Activated T-cell treated with anti-CD3 and anti-CD28 coated beads, Interleukin-2, amount 50 U/mL, for 24 hours (primary cell): ENCODE data around the gene RING1.
"Not testable (repeated sequence)": the region's sequence is repeated elsewhere in the genome, so short reads cannot be mapped to it uniquely, and the experiment has no call there.

Experiments
- DNase-seq: peaks from one replicate; pipeline ENCODE4 v3.0.0-alpha.2; 2020
- H3K27ac Mint-ChIP-seq: 2 replicates; pipeline ENCODE4 v1.8.0; 2020; ENCODE audit warnings: mild to moderate bottlenecking, mixed read lengths
- H3K27me3 Mint-ChIP-seq: 2 replicates; pipeline ENCODE4 v1.8.0; 2020; ENCODE audit warnings: mixed read lengths
- H3K36me3 Mint-ChIP-seq: 2 replicates; pipeline ENCODE4 v1.8.0; 2020; ENCODE audit warnings: low read depth, mixed read lengths
- H3K4me1 Mint-ChIP-seq: 2 replicates; pipeline ENCODE4 v1.8.0; 2020; ENCODE audit warnings: low read depth, mixed read lengths
- H3K4me3 Mint-ChIP-seq: 2 replicates; pipeline ENCODE4 v1.8.0; 2020; ENCODE audit warnings: mild to moderate bottlenecking, moderate library complexity, mixed read lengths
- H3K9me3 Mint-ChIP-seq: 2 replicates; pipeline ENCODE4 v1.8.0; 2020; ENCODE audit warnings: mixed read lengths

The RING1 gene

DNA sequence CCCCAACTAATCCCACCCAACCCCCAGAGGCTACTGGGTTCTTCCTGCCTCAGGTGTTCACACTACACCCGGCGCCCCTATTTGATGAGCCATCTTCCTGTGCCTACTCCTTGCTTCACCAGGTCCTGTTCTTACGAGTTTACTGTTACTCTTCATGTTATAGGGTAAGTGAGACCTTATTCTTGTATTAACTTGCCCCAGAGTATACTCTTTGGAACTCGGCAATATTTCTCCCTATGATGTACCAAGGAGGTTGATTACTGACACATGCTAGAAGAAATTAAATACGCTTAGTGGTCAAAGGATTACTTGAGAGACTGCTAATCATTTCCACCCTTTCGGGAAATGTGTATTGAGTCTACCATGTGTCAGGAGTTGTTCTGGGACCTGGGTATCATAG is 8.9 kb downstream of the RING1 start:
- no peak overlapping the region for H3K4me3 Mint-ChIP-seq
- peaks cover 4% of the 10 kb centered on the region for H3K36me3 Mint-ChIP-seq
- peaks cover 32% of the 10 kb centered on the region for H3K4me1 Mint-ChIP-seq
- no peak overlapping the region for H3K27ac Mint-ChIP-seq
- H3K27me3 Mint-ChIP-seq = peaks cover 62% of the 10 kb centered on the region
- no peak for DNase-seq
- no peaks in the 10 kb centered on the region for H3K9me3 Mint-ChIP-seq

DNA sequence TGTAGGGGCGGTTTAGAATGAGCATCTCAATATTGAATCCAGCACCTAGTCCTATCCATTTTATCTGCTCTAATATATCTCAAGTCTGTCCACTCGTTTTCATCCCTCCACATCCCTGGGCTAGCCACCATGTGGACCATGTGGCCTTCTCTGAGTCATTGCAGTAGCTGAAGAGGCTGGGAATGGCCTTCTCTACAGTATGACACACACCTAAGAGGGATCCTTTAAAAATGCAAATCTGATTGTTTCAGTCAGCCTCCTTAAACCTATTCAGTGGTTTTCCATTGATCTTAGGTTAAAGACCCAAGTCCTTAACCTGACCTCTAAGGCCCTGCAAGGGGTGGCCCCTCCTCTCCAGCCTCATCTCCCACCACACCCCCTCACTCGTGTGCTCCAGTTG is 9.4 kb downstream of the RING1 start:
- no peak overlapping the region for H3K27ac Mint-ChIP-seq
- DNase-seq = no peak
- H3K36me3 Mint-ChIP-seq = no peaks in the 10 kb centered on the region

DNA sequence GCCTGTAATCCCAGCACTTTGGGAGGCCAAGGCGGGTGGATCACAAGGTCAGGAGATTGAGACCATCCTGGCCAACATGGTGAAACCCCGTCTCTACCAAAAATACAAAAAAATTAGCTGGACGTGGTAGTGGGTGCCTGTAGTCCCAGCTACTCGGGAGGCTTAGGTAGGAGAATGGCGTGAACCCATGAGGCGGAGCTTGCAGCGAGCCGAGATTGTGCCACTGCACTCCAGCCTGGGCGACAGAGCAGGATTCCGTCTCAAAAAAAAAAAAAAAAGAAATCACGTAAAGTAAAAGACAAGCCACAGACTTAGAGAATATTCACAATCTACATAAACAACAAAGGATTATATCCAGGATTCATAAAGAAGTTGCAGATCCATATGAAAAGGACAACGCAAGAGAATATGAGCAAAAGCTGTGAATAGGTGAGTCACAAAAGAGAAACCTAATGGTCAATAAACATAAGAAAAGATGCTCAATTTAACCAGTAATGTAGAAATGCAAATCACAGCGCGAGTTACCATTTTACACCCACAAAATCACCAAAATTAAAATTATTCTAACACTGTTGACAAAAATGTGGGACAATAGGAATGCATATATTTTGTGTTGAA is 18.3 kb downstream of the RING1 start:
- not testable (repeated sequence) for H3K9me3 Mint-ChIP-seq, H3K4me3 Mint-ChIP-seq, H3K27ac Mint-ChIP-seq, H3K36me3 Mint-ChIP-seq, DNase-seq, H3K4me1 Mint-ChIP-seq
- peaks cover 38% of the 10 kb centered on the region for H3K27me3 Mint-ChIP-seq

More for the DNA sequence above, 9.4 kb downstream of the RING1 start:
- H3K9me3 Mint-ChIP-seq = no peaks in the 10 kb centered on the region
- peaks cover 29% of the 10 kb centered on the region for H3K4me1 Mint-ChIP-seq
- H3K4me3 Mint-ChIP-seq = no peak overlapping the region
- peaks cover 64% of the 10 kb centered on the region for H3K27me3 Mint-ChIP-seq

DNA sequence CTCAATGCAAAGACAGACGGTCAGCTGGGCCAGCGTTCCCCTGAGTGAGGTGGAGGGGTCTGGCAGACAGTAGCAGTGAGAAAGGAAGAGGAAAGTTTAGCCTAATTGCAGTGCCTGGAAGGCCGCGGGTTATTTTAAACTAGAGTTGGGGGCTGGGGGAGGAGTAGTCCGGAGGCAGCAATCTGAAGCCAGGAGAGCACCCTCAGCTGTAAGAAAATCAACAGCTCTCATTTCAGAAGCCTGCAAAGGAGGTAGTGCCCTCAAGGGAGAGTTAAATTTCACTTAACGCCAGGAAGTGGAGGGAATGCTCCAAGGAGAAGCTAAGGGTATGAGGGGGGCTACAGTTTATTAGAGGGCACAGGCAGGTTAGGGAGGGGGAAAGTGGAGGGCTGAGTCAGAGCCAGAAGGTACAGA is 26.9 kb downstream of the RING1 start:
- peaks cover 28% of the 10 kb centered on the region for H3K27me3 Mint-ChIP-seq
- no peak overlapping the region for H3K4me3 Mint-ChIP-seq
- no peak overlapping the region for H3K27ac Mint-ChIP-seq
- no peak for DNase-seq
- H3K36me3 Mint-ChIP-seq = no peaks in the 10 kb centered on the region
- H3K4me1 Mint-ChIP-seq = no peaks in the 10 kb centered on the region
- no peaks in the 10 kb centered on the region for H3K9me3 Mint-ChIP-seq

DNA sequence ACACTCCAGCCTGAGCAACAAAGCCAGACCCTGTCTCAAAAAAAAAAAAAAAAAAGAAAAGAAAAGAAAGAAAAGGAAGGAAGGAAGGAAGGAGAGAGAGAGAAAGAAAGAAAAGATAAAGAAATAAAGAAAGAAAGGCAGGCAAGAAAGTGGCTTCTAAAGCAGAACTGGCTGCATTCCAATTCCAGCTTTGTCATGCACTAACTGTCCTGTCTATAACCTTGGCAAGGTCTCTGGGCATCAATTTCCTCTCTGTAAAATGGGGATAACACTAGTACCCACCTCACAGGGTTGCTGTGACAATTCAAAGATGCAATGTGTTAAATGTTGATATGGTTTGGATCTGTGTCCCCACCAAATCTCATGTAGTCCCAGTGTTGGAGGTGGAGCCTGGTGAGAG is 28.0 kb downstream of the RING1 start:
- H3K4me1 Mint-ChIP-seq = peaks cover 3% of the 10 kb centered on the region
- no peak for DNase-seq
- H3K9me3 Mint-ChIP-seq = no peaks in the 10 kb centered on the region
- no peaks in the 10 kb centered on the region for H3K36me3 Mint-ChIP-seq
- no peak overlapping the region for H3K27ac Mint-ChIP-seq
- no peak overlapping the region for H3K4me3 Mint-ChIP-seq
- H3K27me3 Mint-ChIP-seq = peaks cover 26% of the 10 kb centered on the region

DNA sequence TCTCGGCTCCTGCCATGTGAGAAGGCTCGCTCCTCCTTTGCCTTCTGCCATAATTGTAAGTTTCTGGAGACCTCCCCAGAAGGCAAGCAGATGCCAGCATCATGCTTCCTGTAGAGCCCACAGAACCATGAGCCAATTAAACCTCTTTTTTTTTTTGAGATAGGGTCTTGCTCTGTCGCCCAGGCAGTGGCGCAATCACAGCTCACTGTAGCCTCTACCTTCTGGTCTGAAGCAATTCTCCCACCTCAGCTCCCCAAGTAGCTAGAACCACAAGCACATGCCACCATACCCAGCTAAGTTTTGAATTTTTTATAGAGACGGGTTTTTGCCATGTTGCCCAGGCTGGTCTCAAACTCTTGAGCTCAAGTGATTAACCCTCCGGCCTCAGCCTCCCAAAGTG is 28.6 kb downstream of the RING1 start:
- H3K4me1 Mint-ChIP-seq = peaks cover 7% of the 10 kb centered on the region
- H3K27ac Mint-ChIP-seq = no peak overlapping the region
- no peaks in the 10 kb centered on the region for H3K9me3 Mint-ChIP-seq
- no peak for DNase-seq
- H3K4me3 Mint-ChIP-seq = no peak overlapping the region
- peaks cover 22% of the 10 kb centered on the region for H3K27me3 Mint-ChIP-seq
- H3K36me3 Mint-ChIP-seq = no peaks in the 10 kb centered on the region

DNA sequence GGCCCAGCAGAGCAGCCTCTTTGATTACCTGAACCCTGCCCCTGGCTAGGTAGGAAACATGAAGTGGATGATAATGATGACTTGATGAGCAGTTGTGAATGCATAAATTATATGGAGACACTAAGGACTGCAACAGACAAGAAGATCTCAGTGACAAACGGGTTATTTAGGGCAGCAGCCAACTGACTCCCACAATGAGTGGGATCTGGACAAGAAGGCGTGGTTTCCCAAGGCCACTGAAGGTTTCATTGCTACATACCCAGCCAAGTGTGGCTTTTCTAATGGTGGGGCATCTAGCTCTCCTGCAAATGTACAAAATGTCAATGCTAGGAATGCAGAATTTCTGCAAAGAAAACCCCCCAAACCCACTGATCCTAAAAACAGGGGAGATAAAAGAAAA is 29.4 kb downstream of the RING1 start:
- DNase-seq = no peak
- H3K27ac Mint-ChIP-seq = no peak overlapping the region
- peaks cover 22% of the 10 kb centered on the region for H3K27me3 Mint-ChIP-seq
- peaks cover 13% of the 10 kb centered on the region for H3K4me1 Mint-ChIP-seq
- H3K4me3 Mint-ChIP-seq = no peak overlapping the region
- no peaks in the 10 kb centered on the region for H3K9me3 Mint-ChIP-seq
- H3K36me3 Mint-ChIP-seq = no peaks in the 10 kb centered on the region

DNA sequence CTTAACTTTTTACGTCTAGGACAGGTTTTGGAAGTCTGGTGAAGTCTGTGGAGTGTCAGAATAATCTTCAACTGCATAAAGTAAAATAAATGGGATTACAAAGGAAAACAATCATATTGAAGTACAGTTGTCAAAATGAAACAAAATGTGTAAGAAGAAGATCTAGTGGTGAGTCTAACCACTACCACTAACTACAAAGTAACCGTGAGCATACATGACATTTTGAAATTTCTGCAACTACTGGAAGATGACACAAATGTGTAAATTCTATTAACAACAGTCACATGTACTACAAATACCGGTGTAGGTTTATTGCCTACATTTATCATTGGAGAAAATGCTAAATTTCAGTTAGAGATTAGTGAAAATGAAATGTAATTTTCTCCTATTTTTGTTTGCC is 33.7 kb downstream of the RING1 start:
- H3K27me3 Mint-ChIP-seq = peaks cover 13% of the 10 kb centered on the region
- no peaks in the 10 kb centered on the region for H3K36me3 Mint-ChIP-seq
- H3K4me1 Mint-ChIP-seq = peaks cover 13% of the 10 kb centered on the region
- DNase-seq = no peak
- peak overlapping the region; percentile 38 for H3K27ac Mint-ChIP-seq
- H3K9me3 Mint-ChIP-seq = no peaks in the 10 kb centered on the region
- H3K4me3 Mint-ChIP-seq = peak overlapping the region; percentile 10

DNA sequence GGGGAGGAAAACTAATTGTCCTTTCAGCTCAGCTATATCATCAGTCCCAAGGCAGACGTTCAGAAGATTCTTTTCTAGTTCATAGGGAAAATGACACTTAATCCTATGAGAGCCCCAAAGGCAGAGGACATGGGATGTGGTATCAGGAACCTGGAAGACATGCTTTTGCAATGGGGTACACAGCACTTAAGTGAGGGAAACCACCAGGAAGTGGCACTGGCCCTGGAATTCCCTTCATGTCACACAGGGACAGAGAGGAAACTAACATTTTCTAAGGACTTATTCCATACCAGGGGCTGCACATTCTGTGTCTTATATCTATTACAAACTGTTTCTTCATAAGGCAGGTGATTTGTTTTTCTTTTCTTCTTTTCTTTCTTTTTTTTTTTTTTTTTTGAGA is 35.2 kb downstream of the RING1 start:
- no peak for DNase-seq
- Mint-ChIP-seq H3K27me3 (peaks cover 13% of the 10 kb centered on the region), H3K27ac (no peak overlapping the region), H3K4me1 (peaks cover 20% of the 10 kb centered on the region), H3K4me3 (no peak overlapping the region), H3K36me3 (no peaks in the 10 kb centered on the region), H3K9me3 (no peaks in the 10 kb centered on the region)

DNA sequence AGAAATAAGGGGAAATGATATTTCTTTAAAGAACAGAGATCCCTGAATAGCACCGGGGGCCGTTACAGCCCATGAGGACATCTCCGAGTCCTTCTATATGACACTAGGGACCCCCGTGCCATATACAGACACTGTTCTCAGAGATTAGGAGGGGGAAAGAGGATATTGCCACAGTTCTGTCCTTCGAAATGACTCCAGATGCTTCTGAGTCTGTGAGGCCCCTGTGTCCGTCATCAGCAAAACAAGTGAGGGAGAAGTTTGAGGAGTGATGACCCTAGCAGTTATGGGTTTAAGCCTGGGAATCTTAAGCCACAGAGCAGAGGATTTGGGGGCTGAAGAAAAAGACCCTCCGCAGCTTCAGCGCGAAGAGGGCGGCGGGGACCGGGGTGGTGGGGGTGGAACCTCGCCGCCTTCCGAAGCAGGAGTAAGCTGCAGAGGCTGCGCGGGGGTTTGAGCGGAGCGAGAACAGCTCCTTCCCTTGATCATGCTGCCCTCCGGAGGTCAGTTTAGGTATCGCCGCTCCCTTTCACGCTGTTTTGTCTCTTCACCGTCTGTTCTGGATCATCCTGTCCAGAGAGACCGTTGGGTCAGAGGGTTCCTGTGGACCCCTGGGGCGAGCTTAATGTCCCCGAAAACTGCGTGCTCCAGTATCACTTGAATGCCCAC is 39.8 kb downstream of the RING1 start:
- H3K9me3 Mint-ChIP-seq = no peaks in the 10 kb centered on the region
- peak; percentile 95 for DNase-seq
- peak overlapping the region; percentile 89 for H3K4me3 Mint-ChIP-seq
- H3K27ac Mint-ChIP-seq = peak overlapping the region; percentile 95
- H3K27me3 Mint-ChIP-seq = peaks cover 7% of the 10 kb centered on the region
- peaks cover 46% of the 10 kb centered on the region for H3K4me1 Mint-ChIP-seq
- peaks cover 35% of the 10 kb centered on the region for H3K36me3 Mint-ChIP-seq

DNA sequence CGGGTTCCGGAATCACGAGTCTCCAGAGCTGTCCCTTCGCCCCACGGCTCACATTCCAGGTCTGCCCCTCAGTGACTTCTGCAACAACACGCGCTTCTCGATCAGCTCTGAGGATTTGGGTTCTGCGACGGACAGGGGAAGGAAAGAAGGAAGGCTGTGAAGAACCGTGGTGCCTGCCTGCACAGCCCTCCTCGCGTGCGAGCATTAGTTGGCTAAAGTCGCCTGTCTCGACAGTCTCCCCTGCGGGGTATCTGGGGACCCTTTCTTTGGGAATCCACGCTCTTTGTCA is 40.3 kb downstream of the RING1 start:
- Mint-ChIP-seq H3K27ac (peak overlapping the region; percentile 95), H3K4me3 (peak overlapping the region; percentile 89), H3K4me1 (peaks cover 46% of the 10 kb centered on the region), H3K27me3 (peaks cover 7% of the 10 kb centered on the region), H3K9me3 (no peaks in the 10 kb centered on the region), H3K36me3 (peaks cover 35% of the 10 kb centered on the region)
- DNase-seq = no peak

DNA sequence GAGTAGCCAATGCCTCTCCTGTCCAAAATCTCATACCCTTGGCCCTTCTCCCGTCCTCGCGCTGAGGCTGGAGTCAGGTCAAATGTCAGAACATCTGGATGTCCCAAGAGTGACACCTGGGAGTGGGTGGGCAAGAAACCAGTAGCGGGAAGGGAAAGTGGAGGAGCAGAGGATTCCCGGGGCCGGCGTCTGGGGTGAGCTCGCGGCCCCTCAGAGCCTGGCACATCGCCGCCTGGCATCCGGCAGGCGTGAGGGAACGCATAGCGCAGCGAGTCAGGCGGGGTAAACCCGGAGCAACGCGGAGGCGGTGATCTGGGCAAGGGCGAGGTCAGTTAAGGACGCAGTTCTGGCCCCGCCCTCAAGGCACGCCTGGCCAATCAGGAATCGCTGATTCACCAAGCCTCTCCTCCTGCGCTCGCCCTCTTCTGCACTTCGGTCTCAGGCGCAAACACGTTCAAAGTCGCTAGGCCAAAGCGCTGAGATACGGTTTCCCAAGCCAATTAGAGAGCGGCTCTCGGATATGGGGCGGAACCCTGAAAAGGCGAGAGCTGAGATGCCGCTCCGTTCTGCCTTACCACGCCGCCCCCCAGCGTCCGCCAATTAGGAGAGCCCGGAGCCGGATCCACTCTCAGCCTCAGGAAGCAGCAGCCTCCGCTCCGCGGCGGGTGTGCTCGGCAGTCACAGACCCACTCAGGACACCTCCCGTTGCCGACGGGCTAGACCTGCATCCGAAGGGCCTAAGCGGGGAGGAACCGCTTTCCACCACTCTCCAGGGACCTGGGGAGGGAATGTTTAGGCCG is 40.8 kb downstream of the RING1 start:
- H3K4me3 Mint-ChIP-seq = peak overlapping the region; percentile 89
- H3K4me1 Mint-ChIP-seq = peaks cover 46% of the 10 kb centered on the region
- no peaks in the 10 kb centered on the region for H3K9me3 Mint-ChIP-seq
- H3K36me3 Mint-ChIP-seq = peaks cover 35% of the 10 kb centered on the region
- H3K27ac Mint-ChIP-seq = peak overlapping the region; percentile 95
- DNase-seq = peak; percentile 94
- peaks cover 7% of the 10 kb centered on the region for H3K27me3 Mint-ChIP-seq

DNA sequence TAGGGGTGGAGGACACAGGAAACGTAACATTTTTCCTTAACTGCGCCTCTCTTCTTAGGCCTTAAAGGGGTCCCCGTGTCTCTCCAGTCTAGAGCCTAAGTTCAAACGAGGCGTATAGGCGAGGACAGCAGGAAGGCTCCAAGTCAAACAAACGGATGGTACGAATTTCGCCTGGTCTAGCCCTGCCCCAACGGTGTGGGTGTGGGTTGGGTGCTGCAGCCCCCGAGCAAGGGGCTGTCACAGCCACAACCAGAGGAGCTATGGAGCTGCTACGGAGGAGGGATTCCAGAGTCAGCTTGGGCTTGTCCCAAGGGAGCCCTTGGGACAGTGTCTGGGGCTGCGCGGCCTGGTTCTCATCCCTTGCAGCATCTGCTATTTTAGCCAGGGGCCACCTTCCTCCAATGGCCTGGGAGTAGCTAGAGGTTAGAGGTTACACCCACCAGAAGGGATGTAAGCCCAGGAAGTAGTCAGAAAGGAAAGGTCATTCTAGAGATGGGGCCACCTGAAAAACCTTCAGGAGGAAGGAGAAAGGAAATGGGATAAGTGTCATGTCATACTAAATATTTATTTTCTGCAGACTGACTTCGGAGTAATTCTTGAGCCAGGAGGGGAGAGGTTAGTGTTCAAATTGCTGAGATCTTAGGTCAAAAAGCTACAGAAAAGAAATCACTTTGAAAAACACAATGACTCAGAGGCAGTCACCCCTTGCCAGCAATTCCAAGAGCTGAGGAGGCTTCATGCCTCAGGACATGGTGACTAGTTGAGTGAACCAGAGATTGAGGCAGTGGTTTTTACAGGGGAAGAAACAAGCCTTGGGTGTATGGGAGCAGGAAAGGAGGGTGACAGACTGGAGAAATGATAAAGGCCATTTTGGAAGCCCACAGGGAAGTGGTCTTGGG is 41.7 kb downstream of the RING1 start:
- Mint-ChIP-seq H3K4me3 (peak overlapping the region; percentile 89), H3K27ac (peak overlapping the region; percentile 95), H3K36me3 (peaks cover 39% of the 10 kb centered on the region), H3K9me3 (no peaks in the 10 kb centered on the region), H3K27me3 (peaks cover 7% of the 10 kb centered on the region), H3K4me1 (peaks cover 46% of the 10 kb centered on the region)
- DNase-seq = no peak

DNA sequence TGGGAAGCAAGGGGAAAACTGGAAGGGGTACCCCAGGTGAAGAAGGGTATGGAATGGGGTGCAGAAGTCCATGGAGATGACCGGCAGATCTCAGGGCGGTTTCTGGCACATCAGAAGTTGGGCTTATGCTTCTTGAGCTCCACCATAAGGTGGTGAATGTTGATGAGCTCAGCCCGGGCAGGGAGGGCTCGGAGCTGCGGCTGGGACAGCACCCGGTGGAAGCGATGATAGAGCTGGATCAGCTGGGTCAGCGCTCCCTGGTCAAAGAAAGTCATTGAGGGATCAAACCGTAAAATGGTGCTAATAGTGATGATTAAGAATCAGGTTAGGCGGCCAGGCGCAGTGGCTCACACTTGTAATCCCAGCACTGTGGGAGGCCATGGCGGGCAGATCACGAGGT is 42.4 kb downstream of the RING1 start:
- H3K4me3 Mint-ChIP-seq = peak overlapping the region; percentile 89
- H3K9me3 Mint-ChIP-seq = no peaks in the 10 kb centered on the region
- no peak for DNase-seq
- peaks cover 7% of the 10 kb centered on the region for H3K27me3 Mint-ChIP-seq
- H3K36me3 Mint-ChIP-seq = peaks cover 42% of the 10 kb centered on the region
- peak overlapping the region; percentile 95 for H3K27ac Mint-ChIP-seq
- H3K4me1 Mint-ChIP-seq = peaks cover 46% of the 10 kb centered on the region
